Activated CD8-positive, alpha-beta memory T cell treated with anti-CD3 and anti-CD28 coated beads, Interleukin-2, amount 50 U/mL, for 4 hours (primary cell): Measurements from ENCODE around the gene KCNMA1.

ENCODE experiments used
- DNase-seq: peaks from one replicate; pipeline ENCODE4 v3.0.0-alpha.2; 2020

KCNMA1 gene

GRCh38 chr10:76945166-76945565 is 692.4 kb downstream of the KCNMA1 start:
- DNase-seq = no peak

- no peak for DNase-seq
Measured at GRCh38 chr10:76944640-76945039, 693.0 kb downstream of the KCNMA1 start.

- DNase-seq = no peak
Measured at GRCh38 chr10:76942628-76943416, 694.8 kb downstream of the KCNMA1 start.

GRCh38 chr10:76939933-76940468 is 697.6 kb downstream of the KCNMA1 start:
- DNase-seq = no peak

GRCh38 chr10:76937181-76937600 is 700.4 kb downstream of the KCNMA1 start:
- DNase-seq = no peak

- DNase-seq = no peak
Measured at GRCh38 chr10:76935941-76936613, 701.5 kb downstream of the KCNMA1 start.

- no peak for DNase-seq
Measured at GRCh38 chr10:76928565-76928964, 709.0 kb downstream of the KCNMA1 start.

- DNase-seq = no peak
Measured at GRCh38 chr10:76925636-76926405, 711.8 kb downstream of the KCNMA1 start.

GRCh38 chr10:76922666-76923065 is 714.9 kb downstream of the KCNMA1 start:
- DNase-seq = no peak

- DNase-seq = no peak
Measured at GRCh38 chr10:76921383-76922010, 716.1 kb downstream of the KCNMA1 start.

- no peak for DNase-seq
Measured at GRCh38 chr10:76920581-76920980, 717.0 kb downstream of the KCNMA1 start.

- DNase-seq = no peak
Measured at GRCh38 chr10:76918106-76918505, 719.5 kb downstream of the KCNMA1 start.

GRCh38 chr10:76917071-76917470 is 720.5 kb downstream of the KCNMA1 start:
- DNase-seq = no peak

- DNase-seq = no peak
Measured at GRCh38 chr10:76916536-76916935, 721.1 kb downstream of the KCNMA1 start.

- no peak for DNase-seq
Measured at GRCh38 chr10:76915316-76915715, 722.3 kb downstream of the KCNMA1 start.

GRCh38 chr10:76911184-76911583 is 726.4 kb downstream of the KCNMA1 start:
- DNase-seq = no peak

- no peak for DNase-seq
Measured at GRCh38 chr10:76910184-76910962, 727.2 kb downstream of the KCNMA1 start.

- no peak for DNase-seq
Measured at GRCh38 chr10:76906256-76906655, 731.4 kb downstream of the KCNMA1 start.

- no peak for DNase-seq
Measured at GRCh38 chr10:76905251-76905650, 732.4 kb downstream of the KCNMA1 start.

GRCh38 chr10:76903387-76903945 is 734.1 kb downstream of the KCNMA1 start:
- DNase-seq = no peak

GRCh38 chr10:76902949-76903348 is 734.7 kb downstream of the KCNMA1 start:
- no peak for DNase-seq

GRCh38 chr10:76901701-76902100 is 735.9 kb downstream of the KCNMA1 start:
- no peak for DNase-seq
